SK-N-SH (cell line): Measurements from ENCODE around the gene ENOX2. TPM values are rescaled to one million over a fixed set of nuclear protein-coding genes. Genes with fewer than 3 reads are reported as not detected.
A peak's percentile ranks its signal among the peaks of the same experiment; 100 is the strongest.

Experiments used
- CTCF ChIA-PET: fragments of 300-600, 350-600 bp; formaldehyde crosslinking; extraction: SDS; loops from one replicate; lab custom pipeline; 2021; lab: Yijun Ruan, JAX
- POLR2A ChIA-PET: fragments of 350-600 bp; sonication (Branson Sonifier 250); formaldehyde crosslinking; extraction: SDS; loops from one replicate; lab custom pipeline; 2020; ENCODE audit warnings: antibody characterized with exemption, inconsistent platforms; lab: Yijun Ruan, JAX
- DNase-seq: peaks from one replicate; pipeline ENCODE4 v3.0.0; 2012
- H2AFZ ChIP-seq: fragments of 200-600 bp; sonication (generic); 2 replicates; pipeline ENCODE4 v1.8.1; 2016; ENCODE audit warnings: antibody characterized with exemption, mild to moderate bottlenecking, low read depth
- H3F3A ChIP-seq: fragments of 200-600 bp; sonication (generic); replicated peaks from 2 replicates; pipeline ENCODE3; 2016; ENCODE audit warnings: antibody characterized with exemption, mild to moderate bottlenecking; ENCODE audit not compliant: insufficient read depth
- H3K27ac ChIP-seq, 2 experiments: fragments of 200-500 bp in 1 of 2; fragments of 200-600 bp in 1 of 2; sonication (Bioruptor generic) in 1 of 2; sonication (generic), shearing (Covaris generic) in 1 of 2; 2 replicates each; pipeline versions ENCODE4 v1.5.1 to v1.6.1; 2014 to 2016; ENCODE audit warnings: low read depth in 2 of 2, inconsistent platforms in 1 of 2, low read length in 1 of 2, mild to moderate bottlenecking in 1 of 2, mixed read lengths in 1 of 2
- H3K27me3 ChIP-seq: fragments of 200-600 bp; sonication (generic), shearing (Covaris generic); 2 replicates; pipeline ENCODE4 v1.6.1; 2016; ENCODE audit warnings: mixed run types; ENCODE audit not compliant: insufficient read depth
- H3K36me3 ChIP-seq, 2 experiments: fragments of 200-500 bp in 1 of 2; fragments of 200-600 bp in 1 of 2; sonication (Bioruptor generic) in 1 of 2; sonication (generic) in 1 of 2; replicated peaks in 1 of 2; 2 replicates each; pipeline versions ENCODE3 to v1.5.1; 2014 to 2016; ENCODE audit warnings: low read length in 1 of 2, mild to moderate bottlenecking in 1 of 2; ENCODE audit not compliant: insufficient read depth in 2 of 2, control insufficient read depth in 1 of 2
- H3K4me1 ChIP-seq, 2 experiments: fragments of 200-500 bp in 1 of 2; fragments of 200-600 bp in 1 of 2; sonication (Bioruptor generic) in 1 of 2; sonication (generic), shearing (Covaris generic) in 1 of 2; 2 replicates each; pipeline versions ENCODE4 v1.5.1 to v1.6.1; 2014 to 2016; ENCODE audit warnings: low read depth in 1 of 2, low read length in 1 of 2, mixed run types in 1 of 2; ENCODE audit not compliant: insufficient read depth in 2 of 2, control insufficient read depth in 1 of 2
- H3K4me2 ChIP-seq: fragments of 200-600 bp; sonication (generic), shearing (Covaris generic); 2 replicates; pipeline ENCODE4 v1.6.1; 2017; ENCODE audit warnings: mixed run types
- H3K4me3 ChIP-seq, 2 experiments: fragments of 200-500 bp in 1 of 2; fragments of 200-600 bp in 1 of 2; sonication (Bioruptor generic) in 1 of 2; sonication (generic), shearing (Covaris generic) in 1 of 2; 2 replicates each; pipeline versions ENCODE4 v1.5.1 to v1.8.1; 2014 to 2016; ENCODE audit warnings: low read depth in 2 of 2, inconsistent platforms in 1 of 2, low read length in 1 of 2, mild to moderate bottlenecking in 1 of 2, mixed read lengths in 1 of 2, moderate library complexity in 1 of 2
- H3K79me2 ChIP-seq: fragments of 200-600 bp; sonication (generic); 2 replicates; pipeline ENCODE4 v1.8.1; 2017; ENCODE audit warnings: mild to moderate bottlenecking; ENCODE audit not compliant: insufficient read depth
- H3K9ac ChIP-seq: fragments of 200-600 bp; sonication (generic); 2 replicates; pipeline ENCODE4 v1.6.1; 2017; ENCODE audit warnings: mixed run types
- H3K9me2 ChIP-seq: fragments of 200-600 bp; sonication (generic); 2 replicates; pipeline ENCODE4 v1.6.1; 2017; ENCODE audit warnings: mixed run types
- H3K9me3 ChIP-seq: fragments of 200-600 bp; sonication (generic); 2 replicates; pipeline ENCODE4 v1.6.1; 2017; ENCODE audit warnings: mixed run types, mild to moderate bottlenecking, moderate library complexity
- H4K20me1 ChIP-seq: fragments of 200-600 bp; sonication (generic); 2 replicates; pipeline ENCODE4 v1.6.1; 2017; ENCODE audit warnings: mild to moderate bottlenecking, mixed run types; ENCODE audit not compliant: insufficient read depth
- EZH2phosphoT487 ChIP-seq: fragments of 200-600 bp; sonication (generic); IDR thresholded peaks from 2 replicates; pipeline ENCODE4 v1.6.1; 2017; ENCODE audit warnings: low read depth, mixed run types, mild to moderate bottlenecking, antibody characterized with exemption, moderate library complexity, borderline replicate concordance
- FOSL2 ChIP-seq: IDR thresholded peaks from 2 replicates; pipeline ENCODE4 v1.4.0; 2012; ENCODE audit warnings: low read depth, mild to moderate bottlenecking, moderate library complexity, borderline replicate concordance
- FOXJ3 ChIP-seq: sonication (generic); formaldehyde crosslinking; IDR thresholded peaks from 2 replicates; pipeline ENCODE4 v1.5.1; 2020; ENCODE audit warnings: mild to moderate bottlenecking, missing genetic modification reagents
- PBX3 ChIP-seq: IDR thresholded peaks from 2 replicates; pipeline ENCODE4; 2012
- ZBTB33 ChIP-seq: IDR thresholded peaks from 2 replicates; pipeline ENCODE4 v1.4.0; 2012; ENCODE audit warnings: low read depth, borderline replicate concordance
- WGBS: methylation state at CpG from one replicate; pipeline ENCODE4 v1.1.6; 2017; ENCODE audit warnings: low lambda C conversion rate; 5-methylcytosine and 5-hydroxymethylcytosine counted together
- polyA plus RNA-seq, 3 experiments: library from polyadenylated mRNA; depleted of rRNA; stranded (reverse); fragments of >200 nt; gene quantifications; 2 replicates each; pipeline ENCODE4 v1.2.3, GENCODE V29; 2012
- TF ChIP-seq, protein P1 (sequence below): IDR thresholded peaks from 2 replicates; pipeline ENCODE4 v1.6.1; 2012; ENCODE audit warnings: mild to moderate bottlenecking, low read depth, low read length, moderate library complexity
- TF ChIP-seq, protein P2 (sequence below): fragments of 150-350 bp; IDR thresholded peaks from 2 replicates; pipeline ENCODE4 v1.6.1; 2016; ENCODE audit warnings: mild to moderate bottlenecking, low read depth, low read length

Gene ENOX2
- polyA plus RNA-seq, 1 of the 3 experiments (the other 2 are of a cell fraction) = 8.8 TPM

DNA sequence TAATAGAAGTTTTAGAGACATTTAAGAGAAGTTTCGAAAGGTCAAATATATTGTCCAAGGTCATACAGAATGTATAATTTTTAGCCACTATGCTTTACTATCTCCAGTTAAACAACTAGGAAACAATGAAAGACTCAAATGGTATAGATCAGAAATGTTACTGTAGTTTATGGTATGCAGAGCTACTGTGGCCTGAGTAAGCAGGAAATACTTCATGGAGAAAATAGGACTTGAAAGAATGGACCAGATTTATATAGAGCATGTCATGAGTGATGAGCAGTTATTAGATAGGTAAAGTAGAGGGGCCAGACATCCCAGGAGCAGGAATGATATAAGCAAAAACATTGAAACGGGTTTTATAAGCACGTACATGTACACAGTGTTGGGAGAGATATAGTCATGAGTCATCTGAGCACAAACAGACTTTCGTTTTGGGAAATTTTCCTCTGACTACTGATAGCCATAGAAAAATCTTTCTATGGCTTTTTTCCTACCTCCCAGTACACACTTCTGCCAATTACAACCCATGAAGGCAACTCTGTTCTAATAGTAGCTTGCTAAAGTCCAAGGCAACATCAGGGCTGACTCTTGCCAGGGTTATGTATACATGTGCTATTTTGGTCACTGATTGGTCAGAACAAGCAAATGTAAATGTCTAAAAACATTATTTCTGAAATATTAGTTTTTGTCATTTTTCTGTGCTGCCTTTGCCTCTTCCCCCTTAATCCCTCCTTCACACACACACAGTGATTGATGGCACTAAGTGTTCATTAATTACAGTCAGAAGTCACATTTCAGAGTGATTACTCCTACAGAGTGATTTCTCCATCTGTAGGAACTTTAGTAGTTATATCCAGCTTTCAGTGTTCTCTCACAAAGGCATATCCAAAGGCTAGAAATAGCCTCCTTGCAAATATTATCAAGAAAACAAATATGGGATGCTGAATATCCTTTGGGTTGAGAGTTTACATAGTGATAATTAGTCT is 198.7 kb downstream of the ENOX2 start:
- H3K79me2 ChIP-seq = no peaks in the 10 kb centered on the region
- no peaks in the 10 kb centered on the region for H3F3A ChIP-seq
- ChIA-PET POLR2A (no interaction called here), CTCF (no interaction called here)
- no peak for TF ChIP-seq EZH2phosphoT487
- peak; percentile 28; the same call in 1 of the 2 replicates for TF ChIP-seq FOSL2
- TF ChIP-seq, protein P1, sequence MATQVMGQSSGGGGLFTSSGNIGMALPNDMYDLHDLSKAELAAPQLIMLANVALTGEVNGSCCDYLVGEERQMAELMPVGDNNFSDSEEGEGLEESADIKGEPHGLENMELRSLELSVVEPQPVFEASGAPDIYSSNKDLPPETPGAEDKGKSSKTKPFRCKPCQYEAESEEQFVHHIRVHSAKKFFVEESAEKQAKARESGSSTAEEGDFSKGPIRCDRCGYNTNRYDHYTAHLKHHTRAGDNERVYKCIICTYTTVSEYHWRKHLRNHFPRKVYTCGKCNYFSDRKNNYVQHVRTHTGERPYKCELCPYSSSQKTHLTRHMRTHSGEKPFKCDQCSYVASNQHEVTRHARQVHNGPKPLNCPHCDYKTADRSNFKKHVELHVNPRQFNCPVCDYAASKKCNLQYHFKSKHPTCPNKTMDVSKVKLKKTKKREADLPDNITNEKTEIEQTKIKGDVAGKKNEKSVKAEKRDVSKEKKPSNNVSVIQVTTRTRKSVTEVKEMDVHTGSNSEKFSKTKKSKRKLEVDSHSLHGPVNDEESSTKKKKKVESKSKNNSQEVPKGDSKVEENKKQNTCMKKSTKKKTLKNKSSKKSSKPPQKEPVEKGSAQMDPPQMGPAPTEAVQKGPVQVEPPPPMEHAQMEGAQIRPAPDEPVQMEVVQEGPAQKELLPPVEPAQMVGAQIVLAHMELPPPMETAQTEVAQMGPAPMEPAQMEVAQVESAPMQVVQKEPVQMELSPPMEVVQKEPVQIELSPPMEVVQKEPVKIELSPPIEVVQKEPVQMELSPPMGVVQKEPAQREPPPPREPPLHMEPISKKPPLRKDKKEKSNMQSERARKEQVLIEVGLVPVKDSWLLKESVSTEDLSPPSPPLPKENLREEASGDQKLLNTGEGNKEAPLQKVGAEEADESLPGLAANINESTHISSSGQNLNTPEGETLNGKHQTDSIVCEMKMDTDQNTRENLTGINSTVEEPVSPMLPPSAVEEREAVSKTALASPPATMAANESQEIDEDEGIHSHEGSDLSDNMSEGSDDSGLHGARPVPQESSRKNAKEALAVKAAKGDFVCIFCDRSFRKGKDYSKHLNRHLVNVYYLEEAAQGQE = no peak
- no peak for TF ChIP-seq FOXJ3 (CRISPR knock-in tag)
- TF ChIP-seq, protein P2, sequence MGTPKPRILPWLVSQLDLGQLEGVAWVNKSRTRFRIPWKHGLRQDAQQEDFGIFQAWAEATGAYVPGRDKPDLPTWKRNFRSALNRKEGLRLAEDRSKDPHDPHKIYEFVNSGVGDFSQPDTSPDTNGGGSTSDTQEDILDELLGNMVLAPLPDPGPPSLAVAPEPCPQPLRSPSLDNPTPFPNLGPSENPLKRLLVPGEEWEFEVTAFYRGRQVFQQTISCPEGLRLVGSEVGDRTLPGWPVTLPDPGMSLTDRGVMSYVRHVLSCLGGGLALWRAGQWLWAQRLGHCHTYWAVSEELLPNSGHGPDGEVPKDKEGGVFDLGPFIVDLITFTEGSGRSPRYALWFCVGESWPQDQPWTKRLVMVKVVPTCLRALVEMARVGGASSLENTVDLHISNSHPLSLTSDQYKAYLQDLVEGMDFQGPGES = no peak
- TF ChIP-seq ZBTB33 = no peak
- TF ChIP-seq PBX3 = 0 out of 2 replicates have a peak, but pooled peaks have one; percentile 11
- no peak overlapping the region; a peak in 1 of 4 replicates for H3K4me3 ChIP-seq
- peak overlapping the region; percentile 46 for H3K4me2 ChIP-seq
- 0 out of 2 replicates have a peak overlapping the region, but pooled peaks have one; percentile 7 for H2AFZ ChIP-seq
- peak overlapping the region; percentile 43 to 65; a peak in 3 of 4 replicates for H3K27ac ChIP-seq
- H3K36me3 ChIP-seq = no peaks in the 10 kb centered on the region
- H4K20me1 ChIP-seq = no peaks in the 10 kb centered on the region
- peaks cover 0 to 4% of the 10 kb centered on the region in 2 experiments; a peak in 2 of 4 replicates for H3K4me1 ChIP-seq
- no peaks in the 10 kb centered on the region for H3K27me3 ChIP-seq
- no peak for DNase-seq
- H3K9ac ChIP-seq = 0 out of 2 replicates have a peak overlapping the region, but pooled peaks have one; percentile 4
- H3K9me3 ChIP-seq = no peaks in the 10 kb centered on the region
- H3K9me2 ChIP-seq = no peaks in the 10 kb centered on the region
- WGBS = 32% methylated on average over 4 of the region's 4 CpGs
